ENCODE data around the gene SLIT3.

DNA sequence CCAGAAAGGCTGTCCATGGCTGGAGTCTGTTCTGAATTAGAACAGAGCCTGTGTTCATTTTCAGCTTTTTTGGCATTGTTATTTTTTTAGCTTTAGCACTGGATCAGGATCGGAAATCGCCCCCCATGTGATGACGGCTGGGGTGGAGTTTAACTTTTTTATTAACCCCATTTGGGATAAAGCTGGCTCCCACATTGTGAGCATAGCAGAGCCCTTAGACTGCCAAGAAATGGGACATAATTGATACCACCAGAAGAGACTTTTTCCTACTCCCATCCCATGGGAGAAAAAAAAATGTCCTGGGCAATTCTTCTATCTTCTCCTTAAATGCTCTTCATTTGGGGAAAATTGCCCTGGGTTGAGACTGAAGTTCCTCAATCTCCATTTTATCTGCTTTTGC, 52.4 kb downstream of the SLIT3 start:
- TF ChIP-seq GATA2 (IDR thresholded peaks at IDR 0.05; ENCODE audit: low read depth, low read length) (no peak), GATA3 (IDR thresholded peaks at IDR 0.05; ENCODE audit: low read depth, low read length) (no peak)

Measured in SH-SY5Y (cell line).